Stimulated activated CD8-positive, alpha-beta memory T cell treated with anti-CD3 and anti-CD28 coated beads, Interleukin-12 subunit alpha, Interleukin-12 subunit beta, amount 100 ng/mL, for 1 hour (primary cell): ENCODE measurements around the gene VOPP1.
"Not testable (repeated sequence)": the region's sequence is repeated elsewhere in the genome, so short reads cannot be mapped to it uniquely, and the experiment has no call there.

Experiments used
- DNase-seq: peaks from one replicate; pipeline ENCODE4 v3.0.0-alpha.2; 2020; ENCODE audit warnings: low read depth

The VOPP1 gene

GRCh38 chr7:55572378-55573233 is at the start of gene VOPP1:
VOPP1 (minus strand) TSS chr7:55572502; CDS start chr7:55572324, 178 bp downstream.
- DNase-seq = peak; percentile 20

- DNase-seq = no peak
Measured at GRCh38 chr7:55618913-55619312, 46.6 kb upstream of the VOPP1 start.

GRCh38 chr7:55614365-55615064 is 42.2 kb upstream of the VOPP1 start:
- not testable (repeated sequence) for DNase-seq

GRCh38 chr7:55609726-55610125 is 37.4 kb upstream of the VOPP1 start:
- not testable (repeated sequence) for DNase-seq

- not testable (repeated sequence) for DNase-seq
Measured at GRCh38 chr7:55605661-55606060, 33.4 kb upstream of the VOPP1 start.

- DNase-seq = not testable (repeated sequence)
Measured at GRCh38 chr7:55597944-55598499, 25.7 kb upstream of the VOPP1 start.

GRCh38 chr7:55597214-55597739 is 25.0 kb upstream of the VOPP1 start:
- not testable (repeated sequence) for DNase-seq

- no peak for DNase-seq
Measured at GRCh38 chr7:55595511-55595910, 23.2 kb upstream of the VOPP1 start.

GRCh38 chr7:55594870-55595269 is 22.6 kb upstream of the VOPP1 start:
- no peak for DNase-seq

GRCh38 chr7:55594414-55594813 is 22.1 kb upstream of the VOPP1 start:
- no peak for DNase-seq

GRCh38 chr7:55593515-55594318 is 21.4 kb upstream of the VOPP1 start:
- peak; percentile 61 for DNase-seq

GRCh38 chr7:55593172-55593514 is 20.8 kb upstream of the VOPP1 start:
- no peak for DNase-seq

- no peak for DNase-seq
Measured at GRCh38 chr7:55592492-55592891, 20.2 kb upstream of the VOPP1 start.

GRCh38 chr7:55591282-55591931 is 19.1 kb upstream of the VOPP1 start:
- no peak for DNase-seq

- DNase-seq = no peak
Measured at GRCh38 chr7:55590517-55591281, 18.4 kb upstream of the VOPP1 start.

- no peak for DNase-seq
Measured at GRCh38 chr7:55589905-55590304, 17.6 kb upstream of the VOPP1 start.

- DNase-seq = no peak
Measured at GRCh38 chr7:55588976-55589604, 16.8 kb upstream of the VOPP1 start.

GRCh38 chr7:55588379-55588699 is 16.0 kb upstream of the VOPP1 start:
- no peak for DNase-seq

- DNase-seq = no peak
Measured at GRCh38 chr7:55587687-55588378, 15.5 kb upstream of the VOPP1 start.

GRCh38 chr7:55582656-55583055 is 10.4 kb upstream of the VOPP1 start:
- DNase-seq = not testable (repeated sequence)
